ENCODE results near the gene FGFBP1.
"Not testable (repeated sequence)": the region's sequence is repeated elsewhere in the genome, so short reads cannot be mapped to it uniquely, and the experiment has no call there.

Gene FGFBP1

DNA sequence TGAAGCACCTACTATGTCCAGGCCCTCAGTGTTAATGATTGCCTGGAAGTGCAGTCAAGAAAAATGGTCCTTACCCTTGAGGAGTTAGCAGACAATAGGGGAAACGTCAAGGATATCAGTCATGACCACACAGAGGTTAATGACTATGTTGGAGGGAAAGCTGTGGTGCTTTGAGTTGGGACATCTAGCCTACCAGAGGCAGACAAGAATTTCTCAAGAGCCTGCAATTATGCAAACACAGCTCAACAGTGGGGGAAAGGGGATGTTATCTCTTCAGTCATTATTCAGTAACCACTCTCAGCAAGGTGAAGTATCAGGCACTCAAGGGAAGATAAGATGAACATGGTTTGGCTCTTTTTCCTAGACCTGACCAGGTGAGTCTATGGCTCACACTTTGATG lies 7.0 kb upstream of the FGFBP1 start:
- DNase-seq = no peak

DNA sequence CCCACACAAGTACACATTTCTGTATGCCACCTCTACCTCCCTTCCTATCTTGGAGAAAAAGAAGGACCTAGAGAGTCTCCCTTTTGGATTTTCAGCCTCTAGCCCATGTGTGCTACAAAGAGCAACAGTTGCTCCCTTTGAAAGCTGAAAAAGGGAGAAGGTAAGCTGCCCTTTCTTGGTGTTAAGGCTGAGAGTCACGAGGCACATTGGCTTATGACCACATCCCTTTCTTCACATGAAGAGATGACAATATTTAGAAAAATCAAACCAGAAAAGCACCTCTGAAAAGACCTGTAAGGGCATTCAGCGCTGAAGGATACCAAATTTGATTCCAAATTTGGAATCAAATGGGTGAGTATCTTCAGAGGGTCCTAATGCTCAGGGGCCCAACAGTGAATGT lies 6.4 kb upstream of the FGFBP1 start:
- no peak for DNase-seq

DNA sequence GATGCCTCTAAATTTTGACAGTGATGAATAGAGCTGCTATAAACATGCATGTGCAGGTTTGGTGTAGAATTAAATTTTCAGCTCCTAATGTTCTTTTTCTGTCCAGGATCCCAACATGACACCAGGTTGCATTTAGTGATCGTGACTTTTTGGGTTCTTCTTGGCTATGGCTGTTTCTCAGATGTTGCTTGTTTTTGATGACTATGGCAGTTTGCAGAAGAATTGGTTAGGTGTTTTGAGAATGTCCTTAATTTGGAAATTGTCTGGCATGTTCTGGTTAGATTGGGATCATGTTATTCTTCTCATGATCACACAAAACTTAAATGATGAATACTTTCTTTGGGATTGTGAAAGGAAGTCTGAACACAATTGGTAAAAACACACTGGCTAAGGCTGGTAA lies 3.7 kb upstream of the FGFBP1 start:
- no peak for DNase-seq

DNA sequence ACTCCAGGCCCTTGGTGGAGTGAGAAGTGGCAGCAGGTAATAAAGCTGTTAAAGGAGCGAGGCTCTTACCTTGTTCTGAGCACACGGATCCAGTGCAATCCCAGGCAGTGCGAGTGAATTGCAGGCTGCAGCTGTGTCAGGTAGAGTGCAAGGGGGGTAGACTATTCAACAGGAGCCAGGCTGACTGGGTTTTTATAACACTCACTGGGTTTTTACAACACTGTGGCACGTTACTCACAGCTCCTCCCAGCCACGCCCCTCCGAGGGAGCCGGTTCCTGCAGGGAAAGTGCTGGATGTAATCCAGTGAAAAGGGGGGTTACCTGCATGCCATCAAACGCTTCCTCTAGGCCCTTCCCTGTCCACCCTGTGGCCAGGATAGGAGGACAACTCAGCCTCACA lies 358 bp downstream of the FGFBP1 start:
- no peak for DNase-seq

DNA sequence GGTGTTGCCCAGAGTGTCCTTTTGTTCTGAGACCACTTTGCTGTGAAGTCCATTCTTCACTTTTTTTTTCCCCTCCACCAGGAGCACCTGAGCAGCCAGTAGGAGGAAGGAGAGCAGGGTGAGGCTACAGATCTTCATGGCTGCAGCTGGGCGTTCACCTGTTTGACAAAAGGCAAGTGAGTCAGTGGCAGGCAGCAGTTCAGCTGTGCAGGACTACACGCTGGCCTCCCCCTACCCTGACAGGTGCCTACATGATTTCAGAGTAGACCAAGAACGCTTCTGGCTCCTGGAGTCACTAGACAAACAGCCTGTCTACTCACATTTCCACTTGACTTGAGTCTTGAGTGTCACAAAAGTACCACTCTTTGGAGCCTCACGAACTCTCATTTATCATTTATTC lies 2.0 kb downstream of the FGFBP1 start:
- DNase-seq = no peak

DNA sequence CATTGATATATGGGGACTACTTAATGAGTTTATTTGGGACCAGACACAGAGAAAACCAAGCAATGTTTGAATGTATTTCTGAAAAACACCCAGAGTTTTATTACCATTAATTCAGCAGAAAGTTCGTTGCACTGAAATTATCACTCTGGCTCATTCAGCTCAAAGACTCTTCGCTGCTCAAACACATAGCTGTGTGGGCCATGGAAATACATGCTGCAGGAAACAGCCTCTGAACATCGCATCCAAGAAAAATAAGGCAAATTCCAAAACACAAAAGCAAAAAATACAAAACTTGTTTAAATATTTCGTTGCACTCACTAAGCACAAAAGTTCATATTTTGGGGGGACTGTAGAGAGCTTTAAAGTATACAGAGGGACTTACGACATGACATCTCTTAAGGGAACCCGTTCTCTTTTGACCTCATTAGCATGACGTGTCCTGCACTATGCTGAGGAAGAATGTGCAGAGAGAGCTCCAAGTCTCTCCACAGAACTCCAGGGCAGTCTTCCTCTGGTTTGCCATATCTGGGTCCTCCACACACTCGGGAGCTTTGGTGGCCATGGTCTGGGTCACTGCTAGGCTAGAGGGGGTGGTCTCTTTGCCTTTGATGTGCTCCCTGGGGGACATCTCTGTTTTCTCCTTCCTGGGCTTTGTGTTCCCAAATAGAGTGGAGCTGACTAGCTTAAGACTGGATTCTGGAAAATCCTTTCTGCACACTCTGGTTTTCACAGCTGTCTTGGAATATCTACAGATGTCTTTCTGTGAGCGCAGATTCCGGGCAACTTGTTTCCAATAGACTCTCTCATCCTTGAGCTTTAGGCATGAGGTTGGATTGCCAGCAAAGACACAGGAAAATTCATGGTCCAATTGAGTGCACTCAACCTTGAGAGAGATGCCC lies 2.8 kb downstream of the FGFBP1 start:
- no peak for DNase-seq

DNA sequence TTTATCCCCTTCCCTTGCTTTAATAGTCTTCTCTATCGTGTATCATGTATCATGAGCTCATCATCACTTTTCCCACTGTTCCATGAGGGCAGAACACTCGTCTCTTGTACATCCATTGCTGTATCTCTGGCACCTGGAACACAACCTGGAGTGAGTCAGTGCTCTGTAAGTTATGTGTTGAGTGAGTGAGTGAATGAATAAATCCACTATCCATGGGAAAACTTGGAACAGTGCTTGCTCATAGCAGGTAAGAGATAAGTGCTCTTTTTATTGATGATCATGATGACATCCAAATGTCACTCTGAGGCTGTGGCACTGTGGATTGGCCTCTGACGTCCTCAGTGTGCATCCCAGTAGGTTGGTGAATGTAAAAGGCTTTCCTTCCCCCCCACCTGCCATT lies 4.3 kb downstream of the FGFBP1 start:
- no peak for DNase-seq

DNA sequence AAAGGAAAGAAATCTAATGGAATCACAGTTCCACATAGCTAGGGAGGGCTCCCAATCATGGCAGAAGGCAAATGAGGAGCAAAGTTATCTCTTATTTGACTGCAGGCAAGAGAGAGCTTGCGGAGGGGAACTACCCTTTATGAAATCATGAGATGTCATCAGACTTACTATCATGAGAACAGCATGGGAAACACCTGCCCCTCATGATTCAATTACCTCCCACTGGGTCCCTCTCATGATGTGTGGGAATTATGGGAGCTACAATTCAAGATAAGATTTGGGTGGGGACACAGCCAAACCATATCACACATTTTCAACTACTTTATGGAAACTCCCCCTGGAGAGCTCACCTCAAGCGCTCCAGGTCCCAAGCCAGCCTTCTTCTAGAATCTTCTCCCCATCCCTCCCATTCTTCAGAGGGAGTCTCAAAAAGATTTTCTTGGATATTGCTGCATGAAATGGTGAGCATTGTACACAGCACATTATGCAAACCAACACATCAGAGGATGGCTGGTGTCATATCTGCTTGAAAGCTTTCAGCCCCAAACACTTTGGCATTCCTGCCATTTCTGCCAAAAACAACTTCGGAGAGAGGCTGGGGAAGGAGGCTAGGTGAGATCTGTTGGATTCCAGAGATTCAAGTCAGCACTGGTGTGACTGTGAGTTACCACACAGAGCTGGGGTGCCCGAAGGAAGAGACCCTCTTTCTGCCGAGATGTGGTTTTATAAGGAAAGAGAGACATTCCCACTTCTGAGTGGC lies 6.9 kb downstream of the FGFBP1 start:
- DNase-seq = no peak

DNA sequence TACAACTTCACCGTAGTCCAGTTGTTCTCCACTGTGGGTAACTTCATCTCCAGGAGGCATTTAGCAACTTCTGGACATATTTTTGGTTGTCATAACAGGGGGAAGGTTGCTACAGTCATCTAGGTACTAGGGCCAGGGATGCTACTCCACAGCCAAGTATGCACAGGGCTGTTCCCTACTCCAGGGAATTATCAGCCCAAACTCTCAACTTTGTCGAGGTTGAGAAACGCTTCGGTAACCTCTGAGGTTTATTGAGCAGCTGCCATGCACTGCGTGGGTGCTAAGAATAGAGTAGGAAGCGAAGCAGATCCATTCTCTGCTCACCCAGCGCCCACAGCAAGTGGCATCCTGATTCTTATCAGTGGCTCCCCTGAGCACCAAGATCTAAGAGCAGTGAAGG lies 8.2 kb downstream of the FGFBP1 start:
- no peak for DNase-seq

DNA sequence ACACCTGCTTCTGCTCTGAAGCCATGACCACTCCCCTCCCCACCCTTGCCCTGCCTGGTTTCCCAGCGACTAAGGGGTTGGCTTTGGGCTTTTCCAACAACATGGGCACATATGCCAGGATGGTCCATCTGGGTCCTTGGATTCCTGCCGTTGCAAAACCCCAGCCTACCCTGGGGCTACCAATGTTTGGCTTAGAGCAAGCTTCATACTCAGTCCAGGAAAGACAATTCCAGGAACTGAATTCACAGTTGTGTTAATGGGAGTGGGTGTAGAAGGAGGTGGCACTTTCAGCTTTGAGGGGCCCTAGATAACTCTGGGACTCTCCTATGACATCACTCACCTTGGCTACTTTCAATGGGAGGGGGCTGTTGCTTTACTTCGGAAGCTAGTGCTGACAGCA lies 9.0 kb downstream of the FGFBP1 start:
- no peak for DNase-seq

DNA sequence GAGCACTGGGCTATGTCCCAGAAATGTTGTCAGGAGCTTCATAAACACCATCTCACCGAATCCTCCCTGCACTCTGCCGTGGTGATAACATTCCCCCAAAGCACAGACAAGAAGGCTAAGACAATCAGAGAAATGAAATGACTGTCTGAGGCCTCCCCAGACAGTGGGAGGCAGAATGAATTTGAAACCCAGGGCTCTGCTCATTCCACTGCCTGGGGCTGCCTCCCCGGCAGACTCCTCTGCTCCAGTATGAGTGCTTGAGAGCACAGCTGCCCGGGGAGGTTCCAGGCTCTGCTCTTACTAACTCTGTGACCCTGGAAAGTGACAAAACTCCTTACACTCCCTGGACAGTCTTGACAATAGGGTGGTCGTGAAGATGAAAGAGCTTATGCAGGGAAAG lies 9.7 kb downstream of the FGFBP1 start:
- DNase-seq = no peak

DNA sequence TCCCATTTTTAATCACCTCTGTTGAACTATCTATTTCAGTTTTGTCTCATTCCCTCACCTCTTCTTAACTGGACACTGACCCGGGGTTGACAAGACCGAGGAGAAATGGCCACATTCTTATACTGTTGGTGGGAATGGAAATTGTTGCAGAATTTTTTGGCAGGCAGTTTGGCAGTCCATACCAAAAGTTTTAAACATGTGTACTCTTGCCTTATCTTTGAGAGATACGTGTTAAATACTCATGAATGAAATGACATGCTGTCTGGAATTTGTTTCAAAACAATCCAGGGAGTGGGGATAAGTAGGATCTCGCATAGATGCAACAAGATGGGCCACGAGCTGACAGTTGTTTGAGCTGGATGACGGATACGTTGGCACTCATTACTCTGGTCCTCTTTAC lies 12.1 kb downstream of the FGFBP1 start:
- no peak for DNase-seq

DNA sequence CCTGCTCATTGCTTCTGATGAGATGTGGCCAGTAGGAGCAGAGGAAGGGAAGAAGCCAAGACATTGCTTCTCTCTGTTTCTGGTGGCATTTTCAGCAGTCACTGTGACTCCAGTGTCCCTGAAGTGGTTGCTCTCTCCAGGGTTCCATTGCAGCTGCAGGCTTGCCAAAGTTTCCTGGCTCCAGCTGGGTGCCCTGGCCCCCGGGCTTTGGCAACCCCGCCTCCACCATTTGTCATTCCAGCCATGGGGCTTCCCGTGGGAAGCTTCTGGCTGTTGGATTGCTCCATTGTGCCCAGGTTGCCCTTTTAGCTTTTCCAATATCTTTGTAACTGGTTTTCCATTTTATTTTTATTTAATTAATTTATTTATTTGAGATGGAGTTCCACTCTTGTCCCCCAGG lies 12.7 kb downstream of the FGFBP1 start:
- peak in 3 of 51 donors; percentile 1 to 4 (median 2) for DNase-seq

DNA sequence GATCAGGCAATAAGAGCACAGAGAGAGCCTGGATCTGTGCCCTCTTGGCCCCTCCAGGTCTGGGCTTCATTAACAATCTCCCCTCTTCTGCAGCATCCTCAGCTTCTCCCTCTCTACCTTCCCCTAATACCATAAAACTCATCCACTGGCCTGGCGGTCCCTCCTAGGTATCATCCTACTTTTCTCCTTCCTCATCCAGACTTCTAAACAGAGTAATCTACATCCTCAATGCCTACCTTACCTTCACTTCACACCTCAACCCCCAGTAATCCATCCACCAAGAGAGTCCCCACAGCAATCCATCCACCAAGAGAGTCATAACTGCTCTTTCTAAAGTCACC lies 17.0 kb downstream of the FGFBP1 start:
- no peak for DNase-seq

DNA sequence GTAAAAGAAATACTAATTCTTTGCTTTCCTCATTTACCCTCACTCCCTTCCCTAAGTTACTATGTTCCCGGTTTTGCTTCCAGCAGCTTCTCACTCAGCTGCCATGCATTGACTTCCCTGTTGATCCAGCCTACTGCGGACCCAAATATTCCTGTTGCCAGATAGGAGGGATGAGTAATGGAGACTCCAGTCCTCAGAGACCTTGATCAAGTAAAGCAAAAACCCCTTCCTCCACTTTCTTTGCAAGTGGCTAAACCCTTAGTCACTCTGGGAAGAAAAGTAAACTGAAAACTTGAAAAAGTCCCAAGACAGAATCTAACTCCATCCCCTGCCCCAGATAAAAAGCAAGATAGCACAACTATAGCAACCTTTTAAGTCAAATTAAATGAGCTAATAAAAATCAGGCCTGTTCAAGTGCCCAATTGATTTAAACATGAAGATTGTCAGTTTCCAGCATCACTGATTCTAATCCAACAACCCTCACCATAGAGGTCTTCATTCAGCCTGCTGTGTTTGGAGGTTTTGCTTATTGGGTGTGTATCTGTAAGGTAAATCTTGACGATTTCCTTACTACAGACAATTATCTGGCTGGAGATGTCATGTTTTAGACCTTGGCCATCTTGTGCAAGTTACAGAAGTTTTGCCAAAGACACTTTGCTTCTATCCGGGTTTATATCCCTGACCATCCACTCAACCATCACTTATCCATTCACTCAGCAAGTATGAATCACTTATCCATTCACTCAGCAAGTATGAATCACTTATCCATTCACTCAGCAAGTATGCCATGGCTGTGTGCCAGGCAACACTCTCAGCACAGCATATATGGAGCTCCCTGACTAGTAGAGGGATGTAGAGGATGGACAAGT lies 17.6 kb downstream of the FGFBP1 start:
- DNase-seq = peak in 4 of 51 donors; percentile 1 to 46 (median 8)

DNA sequence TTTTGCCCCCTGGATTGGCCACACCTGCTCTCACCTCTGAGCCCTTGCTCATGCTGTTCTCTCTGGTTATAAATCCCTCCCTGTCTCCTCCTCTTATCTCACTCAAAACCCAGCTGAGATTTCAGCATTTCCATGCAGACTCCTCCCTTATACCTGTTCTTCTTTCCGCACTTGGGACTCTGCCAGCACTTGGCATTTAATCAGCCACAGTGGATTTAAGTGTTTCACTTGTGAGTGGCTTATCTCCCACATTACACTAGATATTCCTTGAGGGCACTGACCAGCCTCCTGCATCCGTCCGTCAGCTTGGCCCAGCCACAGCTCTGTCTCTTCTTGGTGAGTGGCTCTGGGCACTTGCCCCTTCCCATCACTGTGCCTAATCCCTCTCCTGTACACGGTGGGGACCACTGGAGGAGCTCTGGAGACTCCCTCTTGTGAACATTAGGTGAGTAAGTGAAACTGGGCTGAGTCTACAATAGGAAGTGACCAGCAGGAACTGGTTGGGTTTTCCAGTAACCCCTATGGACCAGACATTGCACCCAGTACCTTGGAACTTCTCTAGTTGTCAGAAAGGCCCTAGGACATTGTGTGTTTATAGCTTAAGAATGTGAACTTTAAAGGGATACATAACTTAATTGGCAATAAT lies 19.9 kb downstream of the FGFBP1 start:
- DNase-seq = no peak

DNA sequence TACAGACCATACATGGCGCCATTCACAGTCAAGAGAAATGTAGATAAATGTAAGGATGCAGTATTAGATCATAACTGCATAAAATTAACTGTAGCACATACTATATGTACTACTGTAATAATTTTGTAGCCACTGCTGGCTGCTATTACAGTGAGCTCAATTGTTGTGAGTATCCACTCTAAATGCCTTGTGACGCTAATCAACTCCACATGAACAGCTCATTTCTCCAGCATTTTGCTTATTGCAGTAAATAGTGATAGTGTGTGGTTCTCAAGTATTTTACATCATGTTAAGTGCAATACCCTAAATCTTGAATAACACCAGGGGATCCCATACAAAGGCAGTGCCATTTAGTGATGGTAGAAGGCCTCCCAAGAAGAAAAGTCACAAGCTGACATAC lies 21.2 kb downstream of the FGFBP1 start:
- no peak for DNase-seq

DNA sequence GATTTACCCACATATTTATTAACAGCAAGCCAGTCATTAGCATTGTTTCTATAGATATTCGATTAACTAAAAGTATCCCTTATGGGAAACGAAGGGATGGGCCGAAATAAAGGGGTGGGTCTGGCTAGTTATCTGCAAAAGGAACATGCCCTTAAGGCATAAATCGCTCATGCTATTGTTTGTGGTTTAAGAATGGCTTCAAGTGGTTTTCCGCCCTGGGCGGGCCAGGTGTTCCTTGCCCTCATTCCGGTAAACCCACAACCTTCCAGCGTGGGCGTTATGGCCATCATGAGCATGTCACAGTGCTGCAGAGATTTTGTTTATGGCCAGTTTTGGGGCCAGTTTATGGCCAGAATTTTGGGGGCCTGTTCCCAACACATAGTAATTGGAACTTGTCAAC lies 22.2 kb downstream of the FGFBP1 start:
- not testable (repeated sequence) for DNase-seq

DNA sequence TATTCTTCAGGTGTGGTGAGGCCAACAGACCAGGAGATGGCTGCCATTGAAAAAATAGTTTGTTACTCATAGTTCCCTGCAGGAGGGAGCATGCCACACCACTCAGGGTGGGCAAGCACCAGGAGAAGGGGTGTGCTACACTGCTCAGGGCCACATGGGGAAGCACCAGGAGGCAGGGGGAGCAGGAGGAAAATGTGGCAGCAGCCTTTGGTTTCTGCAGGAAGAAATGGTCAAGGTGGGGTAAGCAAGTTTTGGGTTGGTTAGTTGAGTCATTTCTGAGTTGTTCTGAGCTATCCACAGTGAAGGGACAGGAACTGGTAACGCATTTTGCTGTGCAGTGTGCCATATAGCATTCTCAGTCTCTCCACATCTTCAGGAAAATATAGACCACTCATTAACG lies 23.8 kb downstream of the FGFBP1 start:
- DNase-seq = no peak

DNA sequence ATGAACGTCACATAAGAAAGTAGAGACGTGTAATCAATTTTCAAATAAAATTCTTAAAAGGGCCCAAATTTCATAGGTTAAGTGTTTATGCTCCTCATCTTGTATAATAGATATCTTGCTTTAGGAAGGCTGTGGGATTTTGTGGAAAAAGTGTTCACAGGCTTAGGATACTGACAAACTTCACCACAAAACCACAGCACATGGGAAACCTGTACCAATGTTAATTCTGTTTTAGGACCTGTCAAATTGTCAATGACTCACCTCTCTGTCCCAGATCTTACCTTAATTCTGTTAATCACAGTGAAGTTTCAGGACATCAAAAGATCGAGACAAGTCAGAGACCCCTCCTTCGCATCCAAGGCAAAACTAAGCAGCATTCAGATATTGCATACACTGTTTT lies 24.2 kb downstream of the FGFBP1 start:
- no peak for DNase-seq

DNA sequence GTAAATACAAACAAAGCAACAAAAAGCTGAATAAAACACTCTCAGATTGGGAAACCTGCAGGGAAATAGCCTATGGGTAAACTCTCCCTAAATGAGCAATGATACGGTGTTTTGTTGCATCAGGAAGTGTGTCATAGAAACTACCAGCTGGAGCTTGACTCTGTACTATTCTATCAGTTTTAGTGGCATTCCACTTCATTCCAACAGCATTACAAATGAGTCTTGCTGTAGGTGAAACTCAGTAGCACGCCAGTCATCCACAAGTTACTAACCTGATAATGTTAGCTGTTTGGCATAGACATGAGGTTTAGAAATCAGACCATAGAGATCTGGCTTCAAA lies 24.9 kb downstream of the FGFBP1 start:
- no peak for DNase-seq

Measured in hypothalamus (tissue), 51 donors.